Measurements from ENCODE around the gene CYP3A5.
"Not testable (repeated sequence)": the region's sequence is repeated elsewhere in the genome, so short reads cannot be mapped to it uniquely, and the experiment has no call there.

Gene CYP3A5
- 0 to 0.19 (median 0) reads per million in 3 experiments for total RNA-seq

GRCh38 chr7:99679400-99680191 is at the start of gene CYP3A5:
Gene CYP3A5 (minus strand): TSS chr7:99679996. CDS start chr7:99679896, 100 bp downstream.
- no peak for DNase-seq

GRCh38 chr7:99728615-99729014 is 48.8 kb upstream of the CYP3A5 start:
- DNase-seq: no peak

GRCh38 chr7:99723201-99723600 is 43.4 kb upstream of the CYP3A5 start:
- DNase-seq: not testable (repeated sequence)

- no peak for DNase-seq
These were observed 41.2 kb upstream of the CYP3A5 start for GRCh38 chr7:99720800-99721595.

GRCh38 chr7:99719996-99720769 is 40.4 kb upstream of the CYP3A5 start:
- no peak for DNase-seq

- no peak for DNase-seq
These were observed 34.3 kb upstream of the CYP3A5 start for GRCh38 chr7:99713995-99714570.

- no peak for DNase-seq
These were observed 30.2 kb upstream of the CYP3A5 start for GRCh38 chr7:99709838-99710578.

- DNase-seq: no peak
These were observed 29.5 kb upstream of the CYP3A5 start for GRCh38 chr7:99709260-99709659.

- no peak for DNase-seq
These were observed 27.3 kb upstream of the CYP3A5 start for GRCh38 chr7:99707096-99707495.

- DNase-seq: no peak
These were observed 20.1 kb upstream of the CYP3A5 start for GRCh38 chr7:99699946-99700345.

GRCh38 chr7:99698867-99699730 is 19.3 kb upstream of the CYP3A5 start:
- DNase-seq: not testable (repeated sequence)

GRCh38 chr7:99694912-99695304 is 15.1 kb upstream of the CYP3A5 start:
- no peak for DNase-seq

GRCh38 chr7:99694201-99694911 is 14.6 kb upstream of the CYP3A5 start:
- no peak for DNase-seq

- peak; percentile 3 for DNase-seq
These were observed 13.8 kb upstream of the CYP3A5 start for GRCh38 chr7:99693427-99694200.

GRCh38 chr7:99693100-99693426 is 13.3 kb upstream of the CYP3A5 start:
- DNase-seq: no peak

- not testable (repeated sequence) for DNase-seq
These were observed 12.8 kb upstream of the CYP3A5 start for GRCh38 chr7:99692563-99692962.

GRCh38 chr7:99691658-99692057 is 11.9 kb upstream of the CYP3A5 start:
- DNase-seq: not testable (repeated sequence)

- not testable (repeated sequence) for DNase-seq
These were observed 11.1 kb upstream of the CYP3A5 start for GRCh38 chr7:99690918-99691317.

- not testable (repeated sequence) for DNase-seq
These were observed 6.2 kb upstream of the CYP3A5 start for GRCh38 chr7:99685871-99686608.
